ENCODE measurements around the gene PTPRT.

Gene PTPRT

GRCh38 chr20:42978184-42978974 lies 211.3 kb downstream of the PTPRT start:
- FAIRE-seq, result no peak
- TF ChIP-seq POLR2A (IDR thresholded peaks at IDR 0.05; ENCODE audit: low read depth, low read length), result no peak

GRCh38 chr20:42975974-42976373 lies 213.7 kb downstream of the PTPRT start:
- no peak for FAIRE-seq
- no peak for TF ChIP-seq POLR2A (IDR thresholded peaks at IDR 0.05; ENCODE audit: low read depth, low read length)
- DNase-seq (ENCODE audit: insufficient read length, low spot score), result no peak

More at GRCh38 chr20:42978184-42978974, 211.3 kb downstream of the PTPRT start:
- DNase-seq (ENCODE audit: insufficient read length, low spot score), result no peak

GRCh38 chr20:42974347-42974746 lies 215.4 kb downstream of the PTPRT start:
- TF ChIP-seq POLR2A (IDR thresholded peaks at IDR 0.05; ENCODE audit: low read depth, low read length), result no peak
- DNase-seq (ENCODE audit: insufficient read length, low spot score) (no peak), FAIRE-seq (no peak)

GRCh38 chr20:42972591-42972990 lies 217.1 kb downstream of the PTPRT start:
- no peak for FAIRE-seq
- no peak for DNase-seq (ENCODE audit: insufficient read length, low spot score)
- TF ChIP-seq POLR2A (IDR thresholded peaks at IDR 0.05; ENCODE audit: low read depth, low read length), result no peak

GRCh38 chr20:42968746-42969145 lies 221.0 kb downstream of the PTPRT start:
- no peak for FAIRE-seq
- DNase-seq (ENCODE audit: insufficient read length, low spot score), result no peak
- no peak for TF ChIP-seq POLR2A (IDR thresholded peaks at IDR 0.05; ENCODE audit: low read depth, low read length)

GRCh38 chr20:42963796-42964195 lies 225.9 kb downstream of the PTPRT start:
- no peak for FAIRE-seq
- DNase-seq (ENCODE audit: insufficient read length, low spot score), result no peak
- no peak for TF ChIP-seq POLR2A (IDR thresholded peaks at IDR 0.05; ENCODE audit: low read depth, low read length)

- FAIRE-seq (no peak), DNase-seq (ENCODE audit: insufficient read length, low spot score) (no peak)
- TF ChIP-seq POLR2A (IDR thresholded peaks at IDR 0.05; ENCODE audit: low read depth, low read length), result no peak
Observed at GRCh38 chr20:42961771-42962170, 227.9 kb downstream of the PTPRT start.

GRCh38 chr20:42959996-42960395 lies 229.7 kb downstream of the PTPRT start:
- FAIRE-seq (no peak), DNase-seq (ENCODE audit: insufficient read length, low spot score) (no peak)
- no peak for TF ChIP-seq POLR2A (IDR thresholded peaks at IDR 0.05; ENCODE audit: low read depth, low read length)

GRCh38 chr20:42958367-42959069 lies 231.2 kb downstream of the PTPRT start:
- no peak for DNase-seq (ENCODE audit: insufficient read length, low spot score)
- FAIRE-seq, result no peak
- no peak for TF ChIP-seq POLR2A (IDR thresholded peaks at IDR 0.05; ENCODE audit: low read depth, low read length)

- TF ChIP-seq POLR2A (IDR thresholded peaks at IDR 0.05; ENCODE audit: low read depth, low read length), result no peak
- FAIRE-seq (no peak), DNase-seq (ENCODE audit: insufficient read length, low spot score) (no peak)
Observed at GRCh38 chr20:42957704-42958095, 232.0 kb downstream of the PTPRT start.

- DNase-seq (ENCODE audit: insufficient read length, low spot score) (no peak), FAIRE-seq (no peak)
- TF ChIP-seq POLR2A (IDR thresholded peaks at IDR 0.05; ENCODE audit: low read depth, low read length), result no peak
Observed at GRCh38 chr20:42957018-42957703, 232.5 kb downstream of the PTPRT start.

GRCh38 chr20:42955713-42956112 lies 234.0 kb downstream of the PTPRT start:
- FAIRE-seq (no peak), DNase-seq (ENCODE audit: insufficient read length, low spot score) (no peak)
- no peak for TF ChIP-seq POLR2A (IDR thresholded peaks at IDR 0.05; ENCODE audit: low read depth, low read length)

GRCh38 chr20:42954951-42955350 lies 234.8 kb downstream of the PTPRT start:
- FAIRE-seq (no peak), DNase-seq (ENCODE audit: insufficient read length, low spot score) (no peak)
- TF ChIP-seq POLR2A (IDR thresholded peaks at IDR 0.05; ENCODE audit: low read depth, low read length), result no peak

GRCh38 chr20:42949950-42950349 lies 239.8 kb downstream of the PTPRT start:
- DNase-seq (ENCODE audit: insufficient read length, low spot score) (no peak), FAIRE-seq (no peak)
- no peak for TF ChIP-seq POLR2A (IDR thresholded peaks at IDR 0.05; ENCODE audit: low read depth, low read length)
